HG03432 (cell line): ENCODE measurements around the gene PTPRG.

Source experiments
- ATAC-seq: cut with Tn5 transposase; IDR thresholded peaks from one replicate; pipeline ENCODE4 v1.9.1; 2021; ENCODE audit warnings: mild to moderate bottlenecking, moderate library complexity; ENCODE audit not compliant: unreplicated experiment

PTPRG gene

GRCh38 chr3:62088472-62089104 is 527.2 kb downstream of the PTPRG start:
- ATAC-seq, result no peak

DNA sequence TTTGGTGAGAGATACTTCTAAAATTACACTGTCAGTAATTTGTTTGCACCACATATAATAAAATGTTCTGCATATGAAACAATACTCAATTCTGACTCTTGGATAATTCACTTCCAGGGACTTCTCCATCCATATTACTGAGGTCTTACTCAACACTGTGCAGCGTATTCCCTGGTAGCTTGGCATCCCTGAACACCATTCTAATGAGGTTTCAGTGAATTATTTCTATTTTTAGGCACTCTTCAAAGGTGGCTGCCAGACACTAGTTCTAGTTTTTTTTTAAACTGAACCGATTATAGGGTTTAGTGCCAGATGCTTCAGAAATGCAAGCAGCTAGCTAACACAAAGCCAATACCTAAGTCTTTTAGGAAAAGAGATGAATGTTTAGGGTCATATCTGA is 528.7 kb downstream of the PTPRG start:
- no peak for ATAC-seq

DNA sequence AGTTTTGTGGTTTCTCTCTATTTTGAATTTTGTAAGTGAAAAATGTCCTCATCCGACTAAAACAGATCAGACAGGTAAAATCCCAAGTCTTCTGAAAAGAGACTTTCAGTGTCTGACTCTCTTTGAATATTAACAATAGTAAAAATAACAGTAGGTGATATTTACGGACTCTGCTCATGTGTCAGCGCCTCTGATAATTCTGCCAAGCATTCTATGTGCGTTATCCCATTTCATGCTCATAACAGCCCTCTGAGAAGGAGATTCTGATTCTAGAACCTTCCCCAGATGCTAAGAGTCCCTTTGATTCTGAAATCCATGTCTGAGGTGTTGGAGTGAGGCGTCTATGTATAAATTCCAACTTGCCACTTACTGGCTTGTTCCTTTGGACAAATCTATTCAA is 529.1 kb downstream of the PTPRG start:
- no peak for ATAC-seq

- ATAC-seq, result no peak
Measured at GRCh38 chr3:62093025-62093424, 531.7 kb downstream of the PTPRG start.

DNA sequence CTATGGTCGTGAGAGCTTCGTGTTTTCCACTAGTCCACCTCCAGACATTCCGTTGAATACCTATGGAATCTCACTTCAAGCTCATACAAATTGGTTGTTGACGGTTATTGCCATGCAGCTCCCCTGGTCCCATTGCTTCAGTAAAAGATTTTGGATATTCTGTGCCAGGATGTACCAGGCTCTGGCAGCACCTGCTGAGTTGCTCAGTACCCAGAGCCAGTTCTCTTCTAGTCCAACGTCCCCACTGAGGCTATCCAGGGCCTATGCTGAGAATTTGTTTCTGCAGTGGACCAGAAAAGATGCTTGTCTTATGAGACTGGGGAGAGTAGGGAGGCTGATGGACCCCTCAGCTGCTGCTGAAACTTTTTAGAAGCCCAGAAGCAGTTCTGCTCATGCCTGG is 533.1 kb downstream of the PTPRG start:
- no peak for ATAC-seq

- no peak for ATAC-seq
Measured at GRCh38 chr3:62095080-62095479, 533.7 kb downstream of the PTPRG start.

DNA sequence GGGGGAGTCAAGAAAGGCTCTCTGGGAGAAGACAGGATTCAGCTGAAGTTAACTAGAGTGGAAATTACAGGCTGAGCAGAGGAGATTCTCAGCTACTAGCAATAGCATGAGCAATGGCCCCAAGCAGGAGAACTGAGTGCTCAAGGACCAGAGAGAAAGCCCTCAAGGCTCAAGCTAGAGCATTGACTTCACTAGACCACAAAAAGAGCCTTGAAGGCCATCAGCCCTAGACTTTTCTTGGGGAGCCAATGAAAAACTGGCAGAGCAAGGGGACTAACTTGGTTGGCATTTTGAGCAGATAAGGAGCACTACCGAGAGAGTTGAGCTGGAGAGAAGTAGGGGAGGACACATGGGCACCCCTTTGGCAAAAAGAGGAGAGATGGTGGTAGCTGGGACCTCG is 534.4 kb downstream of the PTPRG start:
- no peak for ATAC-seq

DNA sequence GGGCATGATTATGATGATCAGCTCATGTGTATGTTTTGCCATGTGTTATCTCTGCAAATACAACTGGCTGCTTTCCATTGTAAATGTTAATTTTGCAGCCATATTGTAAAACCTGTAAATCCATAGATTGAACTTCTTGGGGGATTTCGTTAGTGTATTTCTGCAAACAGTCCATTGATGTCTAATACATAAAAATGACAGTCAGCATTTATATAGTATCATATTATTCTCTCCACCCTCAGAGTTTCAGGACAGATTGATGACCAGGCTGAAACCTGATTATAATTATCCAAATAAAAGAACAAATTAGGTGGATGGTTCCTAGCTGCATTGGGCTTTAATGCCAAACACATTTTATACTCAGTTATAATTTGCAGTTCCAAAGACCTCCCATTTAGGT is 535.1 kb downstream of the PTPRG start:
- ATAC-seq, result no peak

GRCh38 chr3:62097121-62097520 is 535.8 kb downstream of the PTPRG start:
- ATAC-seq, result no peak

DNA sequence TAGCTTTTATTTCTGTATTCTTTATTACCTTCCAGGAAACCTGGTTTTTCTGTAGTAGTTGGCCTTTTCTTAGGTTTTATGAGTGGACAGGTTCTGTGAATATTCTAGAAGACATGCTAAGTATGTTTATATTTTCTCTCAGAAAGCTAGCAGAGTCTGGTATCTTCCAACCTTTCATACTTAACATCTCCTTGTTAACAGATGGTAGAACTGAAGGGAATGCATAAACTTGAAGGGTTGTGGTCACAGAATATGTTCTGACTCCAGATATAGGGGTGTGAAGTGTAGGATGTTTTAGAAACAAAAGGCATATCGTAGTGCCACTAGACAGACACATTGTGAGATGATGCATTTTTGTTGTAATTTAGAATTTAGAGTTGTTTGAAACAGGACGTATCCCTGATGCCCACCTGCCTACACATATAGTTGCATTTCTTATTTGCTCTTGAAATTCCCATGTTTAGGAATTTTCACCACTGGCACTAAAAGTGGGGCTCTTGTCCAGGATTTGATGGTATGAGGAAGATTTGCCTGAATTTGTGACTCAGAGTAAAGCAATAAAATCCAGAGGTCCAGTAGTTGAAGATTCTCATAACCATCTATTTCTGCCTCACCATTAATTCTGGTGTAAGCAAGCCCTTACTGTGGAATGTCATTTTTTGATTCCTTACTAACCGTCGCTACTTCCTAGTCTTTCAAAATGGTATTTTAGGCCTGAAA is 537.4 kb downstream of the PTPRG start:
- ATAC-seq, result no peak

- no peak for ATAC-seq
Measured at GRCh38 chr3:62100282-62100989, 539.1 kb downstream of the PTPRG start.

GRCh38 chr3:62101488-62101887 is 540.1 kb downstream of the PTPRG start:
- ATAC-seq, result no peak

- ATAC-seq, result no peak
Measured at GRCh38 chr3:62103531-62103930, 542.2 kb downstream of the PTPRG start.

DNA sequence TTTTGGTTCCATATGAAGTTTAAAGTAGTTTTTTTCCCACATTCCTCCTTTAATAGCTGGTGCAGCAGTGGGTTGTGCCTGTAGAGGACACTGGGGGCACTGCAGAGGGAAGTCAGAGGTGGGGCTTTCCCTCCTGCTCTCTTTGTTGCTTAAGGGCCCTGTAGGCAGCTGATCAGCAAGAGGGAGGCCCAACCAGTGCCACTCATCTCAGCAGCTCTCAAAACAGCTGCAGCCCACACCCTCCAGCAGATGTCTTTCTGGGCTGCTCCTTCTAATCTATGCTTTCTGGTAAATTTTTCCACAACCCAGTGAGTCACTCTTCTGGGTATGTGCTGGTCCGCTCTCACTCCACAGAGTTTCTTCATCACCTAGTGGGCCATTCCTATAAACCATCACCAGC is 548.2 kb downstream of the PTPRG start:
- ATAC-seq, result no peak

GRCh38 chr3:62110443-62111225 is 549.3 kb downstream of the PTPRG start:
- ATAC-seq, result no peak

DNA sequence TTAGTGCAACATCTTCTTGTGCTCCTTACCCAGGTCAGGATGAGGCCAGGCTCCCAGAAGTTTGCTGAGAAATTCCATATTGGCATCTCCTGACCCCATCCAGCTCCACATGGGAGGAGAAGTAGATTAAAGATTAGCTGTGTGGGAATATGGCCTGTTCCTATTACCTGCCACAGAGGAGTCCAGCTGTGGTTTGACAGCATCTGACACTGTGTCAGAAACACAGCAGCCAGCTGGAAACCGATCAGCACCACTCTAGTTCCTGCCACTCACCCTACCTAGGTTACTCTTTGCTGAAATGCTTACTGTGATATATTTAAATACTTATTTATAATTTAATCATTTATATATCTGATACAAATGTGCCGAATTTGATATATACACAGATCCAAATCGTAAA is 551.7 kb downstream of the PTPRG start:
- ATAC-seq, result no peak

DNA sequence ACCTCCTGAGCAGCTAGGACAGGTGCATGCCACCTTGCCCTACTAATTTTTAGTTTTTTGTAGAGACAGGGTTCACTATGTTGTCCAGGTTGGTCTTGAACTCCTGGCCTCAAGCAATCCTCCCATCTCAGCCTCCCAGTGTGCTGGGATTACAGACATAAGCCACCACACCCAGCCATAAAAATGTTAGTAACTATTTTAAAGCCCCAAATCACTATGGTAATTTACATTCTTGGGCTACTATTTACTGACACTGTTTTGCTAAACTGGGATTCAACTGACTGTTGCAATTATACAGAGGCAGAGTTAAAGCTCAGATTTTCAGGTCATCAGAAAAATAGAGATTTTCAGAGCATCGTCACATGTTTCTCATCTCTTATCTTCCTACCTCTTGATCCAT is 553.4 kb downstream of the PTPRG start:
- no peak for ATAC-seq

- no peak for ATAC-seq
Measured at GRCh38 chr3:62117903-62118548, 556.7 kb downstream of the PTPRG start.

DNA sequence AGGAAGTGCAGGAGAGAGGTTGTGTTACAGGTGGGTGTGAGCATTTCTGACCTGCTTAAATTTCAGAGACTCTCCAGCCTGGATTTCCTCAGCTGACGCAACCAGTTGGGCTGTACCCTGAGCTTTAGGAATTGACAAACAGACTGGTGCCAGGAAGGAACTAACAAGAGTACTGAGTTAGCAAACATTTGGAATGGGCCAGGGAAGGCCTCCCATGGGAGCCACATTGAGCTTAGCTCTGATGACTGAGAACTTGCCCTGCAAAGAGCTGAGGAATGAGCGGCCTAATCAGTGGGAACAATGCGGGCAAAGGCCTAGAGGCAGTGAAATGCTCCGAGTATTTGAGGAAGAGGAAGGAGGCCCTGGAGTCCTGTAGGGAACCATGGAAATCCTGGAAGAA is 557.8 kb downstream of the PTPRG start:
- no peak for ATAC-seq

GRCh38 chr3:62122819-62123218 is 561.4 kb downstream of the PTPRG start:
- no peak for ATAC-seq

GRCh38 chr3:62125380-62125779 is 564.0 kb downstream of the PTPRG start:
- no peak for ATAC-seq
